ENCODE data around the gene NFKBIZ.

Gene NFKBIZ

GRCh38 chr3:101840066-101840465 is 9.2 kb upstream of the NFKBIZ start:
- no peak for TF ChIP-seq CTCF (IDR thresholded peaks at IDR 0.05; ENCODE audit: low read depth, low read length, missing control alignments)
- no peak overlapping the region for H3K4me3 ChIP-seq (ENCODE audit: low read depth, low read length)
- in situ Hi-C loops (cut with HindIII; ENCODE audit: low pct_ligation_motif_present, low sequenced_read_pairs): no loop called here
- no peaks in the 10 kb centered on the region for H3K27me3 ChIP-seq (replicated peaks)
- no peaks in the 10 kb centered on the region for H3K36me3 ChIP-seq (replicated peaks)
- no peak overlapping the region for H3K27ac ChIP-seq
- DNase-seq: no peak

- no peak for TF ChIP-seq CTCF (IDR thresholded peaks at IDR 0.05; ENCODE audit: low read depth, low read length, missing control alignments)
- no peak for DNase-seq
- H3K27me3 ChIP-seq (replicated peaks): no peaks in the 10 kb centered on the region
- H3K27ac ChIP-seq: no peak overlapping the region
- H3K4me3 ChIP-seq (ENCODE audit: low read depth, low read length): no peak overlapping the region
- in situ Hi-C loops (cut with HindIII; ENCODE audit: low pct_ligation_motif_present, low sequenced_read_pairs): no loop called here
- no peaks in the 10 kb centered on the region for H3K36me3 ChIP-seq (replicated peaks)
Observed at GRCh38 chr3:101842245-101842934, 6.9 kb upstream of the NFKBIZ start.

- no peaks in the 10 kb centered on the region for H3K36me3 ChIP-seq (replicated peaks)
- TF ChIP-seq CTCF (IDR thresholded peaks at IDR 0.05; ENCODE audit: low read depth, low read length, missing control alignments): no peak
- H3K27me3 ChIP-seq (replicated peaks): no peaks in the 10 kb centered on the region
- no peak overlapping the region for H3K27ac ChIP-seq
- DNase-seq: no peak
- no peak overlapping the region for H3K4me3 ChIP-seq (ENCODE audit: low read depth, low read length)
- in situ Hi-C loops (cut with HindIII; ENCODE audit: low pct_ligation_motif_present, low sequenced_read_pairs): no loop called here
Observed at GRCh38 chr3:101842935-101843330, 6.4 kb upstream of the NFKBIZ start.

GRCh38 chr3:101845425-101845824 is 3.9 kb upstream of the NFKBIZ start:
- Histone ChIP-seq H3K4me3 (ENCODE audit: low read depth, low read length) (no peak overlapping the region), H3K36me3 (replicated peaks) (peaks cover 5% of the 10 kb centered on the region), H3K27me3 (replicated peaks) (no peaks in the 10 kb centered on the region), H3K27ac (no peak overlapping the region)
- DNase-seq: no peak
- in situ Hi-C loops (cut with HindIII; ENCODE audit: low pct_ligation_motif_present, low sequenced_read_pairs): no loop called here
- no peak for TF ChIP-seq CTCF (IDR thresholded peaks at IDR 0.05; ENCODE audit: low read depth, low read length, missing control alignments)

- DNase-seq: no peak
- no peak overlapping the region for H3K4me3 ChIP-seq (ENCODE audit: low read depth, low read length)
- TF ChIP-seq CTCF (IDR thresholded peaks at IDR 0.05; ENCODE audit: low read depth, low read length, missing control alignments): no peak
- H3K36me3 ChIP-seq (replicated peaks): peaks cover 9% of the 10 kb centered on the region
- H3K27me3 ChIP-seq (replicated peaks): no peaks in the 10 kb centered on the region
- in situ Hi-C loops (cut with HindIII; ENCODE audit: low pct_ligation_motif_present, low sequenced_read_pairs): no loop called here
- no peak overlapping the region for H3K27ac ChIP-seq
Observed at GRCh38 chr3:101846709-101847108, 2.6 kb upstream of the NFKBIZ start.

GRCh38 chr3:101847328-101847727 is 2.0 kb upstream of the NFKBIZ start:
- Histone ChIP-seq H3K27ac (no peak overlapping the region), H3K27me3 (replicated peaks) (no peaks in the 10 kb centered on the region), H3K4me3 (ENCODE audit: low read depth, low read length) (no peak overlapping the region), H3K36me3 (replicated peaks) (peaks cover 15% of the 10 kb centered on the region)
- no peak for TF ChIP-seq CTCF (IDR thresholded peaks at IDR 0.05; ENCODE audit: low read depth, low read length, missing control alignments)
- no peak for DNase-seq
- in situ Hi-C loops (cut with HindIII; ENCODE audit: low pct_ligation_motif_present, low sequenced_read_pairs): no loop called here

Data from brain microvascular endothelial cell (primary cell).